LoVo (cell line): ENCODE measurements around the gene SRSF2.
"Not testable (repeated sequence)": the region's sequence is repeated elsewhere in the genome, so short reads cannot be mapped to it uniquely, and the experiment has no call there.

Source experiments
- DNase-seq: peaks from one replicate; pipeline ENCODE4 v3.0.0-alpha.2; 2016; ENCODE audit warnings: low spot score

The SRSF2 gene

GRCh38 chr17:76700617-76701470, 36.3 kb downstream of the SRSF2 start:
- DNase-seq, result no peak

- no peak for DNase-seq
Observed at GRCh38 chr17:76700270-76700616, 36.9 kb downstream of the SRSF2 start.

GRCh38 chr17:76698466-76698977, 38.6 kb downstream of the SRSF2 start:
- DNase-seq, result not testable (repeated sequence)

- DNase-seq, result no peak
Observed at GRCh38 chr17:76697702-76698465, 39.2 kb downstream of the SRSF2 start.

- DNase-seq, result no peak
Observed at GRCh38 chr17:76696763-76697701, 40.1 kb downstream of the SRSF2 start.

GRCh38 chr17:76695059-76695831, 41.9 kb downstream of the SRSF2 start:
- DNase-seq, result no peak

- no peak for DNase-seq
Observed at GRCh38 chr17:76691379-76692191, 45.5 kb downstream of the SRSF2 start.

GRCh38 chr17:76690596-76691280, 46.4 kb downstream of the SRSF2 start:
- DNase-seq, result no peak

- no peak for DNase-seq
Observed at GRCh38 chr17:76689859-76690258, 47.3 kb downstream of the SRSF2 start.

GRCh38 chr17:76688165-76688622, 48.9 kb downstream of the SRSF2 start:
- DNase-seq, result no peak

GRCh38 chr17:76687298-76688164, 49.6 kb downstream of the SRSF2 start:
- DNase-seq, result no peak

- no peak for DNase-seq
Observed at GRCh38 chr17:76686538-76687297, 50.4 kb downstream of the SRSF2 start.

- no peak for DNase-seq
Observed at GRCh38 chr17:76685846-76686245, 51.3 kb downstream of the SRSF2 start.

GRCh38 chr17:76685366-76685765, 51.8 kb downstream of the SRSF2 start:
- no peak for DNase-seq

GRCh38 chr17:76684756-76685155, 52.4 kb downstream of the SRSF2 start:
- DNase-seq, result no peak
